Right ventricle myocardium inferior (tissue), 1 donor: ENCODE measurements around the gene NAA60. TPM values are rescaled to one million over a fixed set of nuclear protein-coding genes. Genes with fewer than 3 reads are reported as not detected.
"Not testable (repeated sequence)": the region's sequence is repeated elsewhere in the genome, so short reads cannot be mapped to it uniquely, and the experiment has no call there.

ENCODE experiments used
- ATAC-seq: fragments of 200-7000 bp; cut with Tn5 transposase; one replicate; pipeline ENCODE4 v1.9.1; 2020; ENCODE audit warnings: mild to moderate bottlenecking, moderate library complexity
- DNase-seq: peaks from one replicate; pipeline ENCODE4 v3.0.0; 2021; ENCODE audit errors: missing footprints
- intact Hi-C: fragments of 100-400 bp; cut with DNase I; formaldehyde crosslinking; loops from one replicate; pipeline ENCODE4 v1.11.0; 2022
- total RNA-seq: library from RNA; stranded (reverse); fragmentation: NEBNext Ultra II Directional; extraction: Animal tissue kit (Norgen Biotek cat#: 25700); gene quantifications from one replicate; pipeline ENCODE4 v1.2.1, GENCODE V29; 2021
- donor health status: DM: no; HTN: yes; CAD: no; lungs with severe emphysema.

Gene NAA60
- total RNA-seq, 1 donor from 2014 or later, result 42.7 TPM

DNA sequence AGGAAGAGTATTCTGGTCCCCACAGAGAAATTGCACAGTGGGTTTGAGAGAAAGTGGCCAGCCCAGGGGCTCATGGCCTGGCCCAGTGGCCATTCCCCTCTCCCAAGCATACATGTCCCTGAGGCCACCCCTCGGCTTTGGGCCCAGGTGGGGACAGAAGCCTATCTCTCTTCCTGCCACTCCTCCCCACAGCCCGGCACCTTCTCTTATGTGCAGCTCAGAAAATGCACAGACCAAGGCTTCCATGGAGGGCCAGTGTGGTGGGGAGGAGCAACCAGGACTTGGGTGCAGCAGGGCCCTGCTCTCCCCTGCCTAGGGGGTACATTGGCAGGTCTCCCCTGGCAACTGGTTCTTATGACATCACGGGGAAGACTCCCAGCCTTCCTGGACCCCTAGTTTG is 51.7 kb downstream of the NAA60 start, which contains the start of gene C16orf90:
C16orf90 (minus strand) TSS at position 314 of the 400 bp plus-strand sequence; CDS start at position 246, 68 bp downstream.
- no peak for ATAC-seq
- no peak for DNase-seq
- intact Hi-C loops, result no loop called here

- intact Hi-C loops, result no loop called here
- ATAC-seq (no peak), DNase-seq (no peak)
Measured at GRCh38 chr16:3496386-3496785, 52.9 kb downstream of the NAA60 start.

GRCh38 chr16:3497771-3498170 is 54.3 kb downstream of the NAA60 start:
- DNase-seq, result no peak
- no peak for ATAC-seq
- intact Hi-C loops, result no loop called here

GRCh38 chr16:3498988-3499387 is 55.5 kb downstream of the NAA60 start:
- ATAC-seq (no peak), DNase-seq (no peak)
- intact Hi-C loops, result no loop called here

- not testable (repeated sequence) for ATAC-seq, DNase-seq
- intact Hi-C loops, result loop anchor here (1.0 to 5.0 kb wide), 5 partner anchors 41 to 349 kb away; partner anchors contain the start of genes ZNF174, ZNF263 and ZSCAN32
Measured at GRCh38 chr16:3501412-3501761, 57.9 kb downstream of the NAA60 start.

DNA sequence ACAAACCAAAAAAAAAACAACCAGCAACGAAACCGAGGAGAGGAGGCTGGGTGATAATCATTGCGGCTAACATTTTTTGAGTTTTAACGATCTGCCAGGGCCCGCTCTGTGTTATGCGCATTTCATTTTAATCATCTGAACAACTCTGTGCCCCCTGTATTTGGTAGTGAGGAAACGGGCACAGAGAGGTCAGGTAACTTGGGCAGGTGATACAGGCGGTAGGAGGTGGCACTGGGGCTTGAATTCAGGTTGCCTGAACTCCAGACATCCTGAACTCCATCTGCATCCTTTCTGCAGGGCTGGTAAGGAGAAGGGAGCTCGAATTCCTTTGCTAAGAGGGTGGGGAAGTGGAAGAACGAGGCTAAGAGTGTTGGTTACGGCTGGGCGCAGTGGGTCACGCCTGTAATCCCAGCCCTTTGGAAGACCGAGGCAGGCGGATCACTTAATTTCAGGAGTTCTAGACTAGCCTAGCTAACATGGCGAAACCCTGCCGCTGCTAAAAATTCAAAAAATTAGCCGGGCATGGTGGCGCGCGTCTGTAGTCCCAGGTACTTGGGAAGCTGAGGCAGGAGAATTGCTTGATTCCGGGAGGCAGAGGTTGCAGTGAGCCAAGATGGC is 58.4 kb downstream of the NAA60 start:
- no peak for DNase-seq
- intact Hi-C loops, result loop anchor here (1.0 to 5.0 kb wide), 5 partner anchors 42 to 349 kb away; partner anchors contain the start of genes ZNF174, ZNF263 and ZSCAN32
- ATAC-seq, result no peak

GRCh38 chr16:3503523-3503922 is 60.0 kb downstream of the NAA60 start:
- intact Hi-C loops, result loop anchor here (5.0 kb wide), 2 partner anchors 221 to 241 kb away; partner anchors contain the start of gene ZNF263
- DNase-seq, result no peak
- no peak for ATAC-seq

DNA sequence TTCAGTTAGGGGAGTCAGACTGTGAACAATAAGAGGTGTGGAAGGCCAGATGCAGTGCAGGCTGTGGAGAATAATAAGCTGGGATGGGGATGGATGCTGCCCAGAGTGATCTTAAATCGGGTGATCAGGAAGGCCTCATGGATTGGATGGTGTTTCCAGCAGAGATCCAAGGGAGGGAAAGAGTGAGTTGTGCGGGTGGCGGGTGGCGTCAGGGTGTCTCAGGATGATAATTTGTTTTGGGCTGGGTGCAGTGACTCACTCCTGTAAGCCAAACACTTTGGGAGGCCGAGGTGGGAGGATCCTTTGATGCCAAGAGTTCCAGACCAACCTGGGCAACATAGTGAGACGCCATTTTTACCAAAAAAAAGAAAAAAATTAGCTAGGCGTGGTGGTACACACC is 65.3 kb downstream of the NAA60 start:
- DNase-seq, result no peak
- no peak for ATAC-seq
- intact Hi-C loops, result no loop called here

GRCh38 chr16:3509470-3509928 is 66.0 kb downstream of the NAA60 start:
- DNase-seq (no peak), ATAC-seq (no peak)
- intact Hi-C loops, result no loop called here

- ATAC-seq (no peak), DNase-seq (no peak)
- intact Hi-C loops, result no loop called here
Measured at GRCh38 chr16:3510416-3510815, 66.9 kb downstream of the NAA60 start.

DNA sequence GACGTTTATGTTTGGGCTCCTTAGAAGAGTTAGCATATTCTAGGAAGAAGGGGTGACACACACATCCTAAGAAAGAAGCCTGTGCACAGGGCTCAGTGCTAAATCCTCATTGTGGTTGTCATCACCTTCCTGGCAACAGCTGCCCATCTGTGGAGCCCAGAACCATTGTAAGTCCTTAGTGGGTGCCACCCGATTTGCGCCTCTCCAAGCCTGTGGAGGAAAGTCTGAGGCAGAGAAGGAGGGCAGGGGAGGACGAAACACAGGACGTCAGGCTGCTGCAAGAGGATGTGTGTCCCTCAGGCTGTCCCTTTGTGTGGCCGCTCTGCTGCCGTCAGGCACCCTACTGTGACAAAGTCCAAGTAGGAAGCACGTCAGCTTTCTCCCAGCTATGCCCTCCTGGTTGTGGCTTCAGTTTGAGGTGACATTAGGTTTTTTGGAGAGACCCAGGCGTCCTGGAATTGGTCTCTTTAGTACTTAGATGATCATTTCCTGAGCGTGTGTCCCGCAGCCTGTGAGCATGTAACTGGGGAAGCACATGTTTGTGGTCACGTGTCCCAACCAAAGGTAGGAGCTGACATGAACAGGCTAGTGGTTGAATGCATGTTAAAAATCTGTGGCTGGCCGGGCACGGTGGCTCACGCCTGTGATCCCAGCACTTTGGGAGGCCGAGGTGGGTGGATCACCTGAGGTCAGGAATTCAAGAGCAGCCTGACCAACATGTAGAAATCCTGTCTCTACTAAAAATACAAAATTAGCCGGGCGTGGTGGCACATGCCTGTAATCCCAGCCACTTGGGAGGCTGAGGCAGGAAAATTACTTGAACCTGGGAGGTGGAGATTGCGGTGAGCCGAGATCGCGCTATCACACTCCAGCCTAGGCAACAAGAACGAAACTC is 68.1 kb downstream of the NAA60 start:
- ATAC-seq, result no peak
- intact Hi-C loops, result no loop called here

GRCh38 chr16:3513892-3514583 is 70.6 kb downstream of the NAA60 start:
- ATAC-seq, result no peak
- intact Hi-C loops, result no loop called here
- no peak for DNase-seq

More for the DNA sequence above, 68.1 kb downstream of the NAA60 start:
- DNase-seq, result no peak

DNA sequence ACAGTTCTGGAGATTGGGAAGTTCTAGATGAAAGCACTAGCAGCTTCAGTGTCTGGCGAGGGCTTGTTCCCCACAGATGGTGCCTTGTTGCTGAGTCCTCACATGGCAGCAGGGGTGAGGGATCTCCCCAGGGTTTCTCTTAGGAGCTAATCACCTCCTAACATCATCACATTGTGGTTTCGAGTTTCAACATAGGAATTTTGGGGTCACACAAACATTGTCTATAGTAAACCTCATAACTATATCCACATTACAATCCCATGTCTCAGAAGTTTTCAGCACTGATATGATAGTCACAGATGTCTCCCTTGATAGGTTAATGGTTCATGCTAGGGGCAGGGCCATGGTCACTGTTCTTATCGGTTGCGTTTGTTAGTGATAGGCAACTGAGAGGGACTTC is 71.1 kb downstream of the NAA60 start:
- intact Hi-C loops, result no loop called here
- DNase-seq (no peak), ATAC-seq (no peak)

DNA sequence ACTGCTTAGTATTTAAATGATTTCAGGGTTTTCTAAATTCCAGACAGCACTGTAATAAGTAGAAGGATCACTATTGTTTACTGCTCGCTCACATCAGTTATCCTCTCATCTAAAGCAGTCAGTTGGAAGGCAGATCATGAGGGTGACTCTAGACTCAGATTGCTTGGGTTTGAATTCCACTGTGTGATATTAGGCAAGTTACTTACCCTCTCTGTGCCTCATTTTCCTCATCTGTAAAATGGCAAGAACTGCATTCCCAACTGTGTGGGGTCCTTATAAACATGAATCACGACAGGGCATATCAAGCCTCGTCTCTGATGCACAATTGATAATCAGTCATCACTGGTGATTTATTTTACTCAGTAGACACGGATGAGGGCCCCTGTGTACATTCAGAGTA is 72.4 kb downstream of the NAA60 start:
- DNase-seq, result no peak
- intact Hi-C loops, result no loop called here
- no peak for ATAC-seq

GRCh38 chr16:3518292-3518985 is 75.0 kb downstream of the NAA60 start:
- intact Hi-C loops, result no loop called here
- DNase-seq (no peak), ATAC-seq (no peak)

- no peak for DNase-seq
- intact Hi-C loops, result no loop called here
Measured at GRCh38 chr16:3518986-3519348, 75.5 kb downstream of the NAA60 start.

GRCh38 chr16:3519581-3519980 is 76.1 kb downstream of the NAA60 start:
- DNase-seq (no peak), ATAC-seq (no peak)
- intact Hi-C loops, result no loop called here

More at GRCh38 chr16:3518986-3519348, 75.5 kb downstream of the NAA60 start:
- no peak for ATAC-seq

DNA sequence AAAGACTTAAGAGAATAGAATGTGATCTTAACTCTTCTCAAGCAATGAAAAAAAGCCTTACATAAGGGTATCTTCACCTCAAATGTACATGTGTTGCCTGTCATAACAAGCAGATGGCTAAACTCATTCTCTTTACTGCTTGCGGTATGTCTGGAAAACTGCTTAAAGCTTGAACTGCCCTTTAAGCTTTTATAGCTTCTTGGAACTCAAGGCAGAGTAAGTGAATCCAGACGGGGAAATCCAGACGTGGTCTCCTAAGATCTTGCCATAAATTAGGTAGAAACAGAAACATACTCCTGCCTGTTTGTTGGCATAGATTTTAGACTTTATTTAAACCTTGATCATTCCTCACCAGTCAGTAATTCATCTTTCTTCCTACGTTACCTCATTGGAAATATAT is 76.9 kb downstream of the NAA60 start:
- ATAC-seq, result no peak
- no peak for DNase-seq
- intact Hi-C loops, result no loop called here

GRCh38 chr16:3520841-3521240 is 77.4 kb downstream of the NAA60 start:
- intact Hi-C loops, result no loop called here
- ATAC-seq (no peak), DNase-seq (no peak)
